H1 (cell line): ENCODE measurements around the gene ALK. TPM values are rescaled to one million over a fixed set of nuclear protein-coding genes. Genes with fewer than 3 reads are reported as not detected.

Experiments
- CTCF ChIA-PET: fragments of 300-600 bp; sonication (Branson Sonifier 250); formaldehyde crosslinking; loops from one replicate; lab custom pipeline; 2021; ENCODE audit not compliant: partially characterized antibody; lab: Charles Lee
- POLR2A ChIA-PET: fragments of 300-600 bp; sonication (Branson Sonifier 250); formaldehyde crosslinking; loops from one replicate; lab custom pipeline; 2021; ENCODE audit warnings: inconsistent platforms; ENCODE audit not compliant: partially characterized antibody; lab: Charles Lee
- DNase-seq, 2 experiments: peaks; one replicate each; pipeline versions ENCODE4 v3.0.0 to v3.0.0-alpha.2; 2010 to 2022; ENCODE audit warnings: low spot score in 2 of 2, low read depth in 1 of 2, mixed read lengths in 1 of 2
- FAIRE-seq: peaks from 2 replicates; lab custom pipeline; 2011; peaks lifted over from hg19 to GRCh38; lab: Jason Lieb, UNC
- H2AFZ ChIP-seq: 2 replicates; pipeline ENCODE4 v1.8.1; 2012; ENCODE audit warnings: low read length, inconsistent platforms
- H2AK5ac ChIP-seq: 2 replicates; pipeline ENCODE4 v1.6.1; 2013; ENCODE audit warnings: low read depth, low read length
- H2BK120ac ChIP-seq: replicated peaks from 2 replicates; pipeline ENCODE3; 2013; ENCODE audit warnings: low read depth, low read length, inconsistent platforms
- H2BK12ac ChIP-seq: 2 replicates; pipeline ENCODE4 v1.6.1; 2013; ENCODE audit warnings: low read depth, low read length
- H2BK15ac ChIP-seq: 2 replicates; pipeline ENCODE4 v1.6.1; 2013; ENCODE audit warnings: low read length
- H2BK20ac ChIP-seq: 2 replicates; pipeline ENCODE4 v1.6.1; 2013; ENCODE audit warnings: low read length
- H2BK5ac ChIP-seq: 2 replicates; pipeline ENCODE4 v1.6.1; 2013; ENCODE audit warnings: low read depth, low read length
- H3K14ac ChIP-seq: 2 replicates; pipeline ENCODE4 v1.6.1; 2013; ENCODE audit warnings: inconsistent platforms; ENCODE audit not compliant: insufficient read length
- H3K18ac ChIP-seq: 2 replicates; pipeline ENCODE4 v1.6.1; 2013; ENCODE audit warnings: low read length; ENCODE audit errors: extremely low read depth
- H3K23ac ChIP-seq: 2 replicates; pipeline ENCODE4 v1.6.1; 2013; ENCODE audit warnings: inconsistent platforms; ENCODE audit not compliant: insufficient read length
- H3K23me2 ChIP-seq: 2 replicates; pipeline ENCODE4 v1.6.1; 2013; ENCODE audit warnings: low read depth, low read length
- H3K27ac ChIP-seq: 2 replicates; pipeline ENCODE4 v1.6.1; 2011; ENCODE audit warnings: low read depth, low read length, inconsistent platforms
- H3K27me3 ChIP-seq, 4 experiments: replicated peaks in 1 of 4; 1 replicate in 1 of 4; 2 replicates in 3 of 4; pipeline versions ENCODE4 v1.6.1 to v1.8.1; 2011 to 2013; ENCODE audit warnings: low read length in 3 of 4, mild to moderate bottlenecking in 3 of 4, inconsistent platforms in 2 of 4, mixed read lengths in 2 of 4, moderate library complexity in 1 of 4; ENCODE audit not compliant: control insufficient read depth in 3 of 4, insufficient read depth in 3 of 4; ENCODE audit errors: extremely low read depth in 1 of 4
- H3K36me3 ChIP-seq, 4 experiments: 2 replicates each; pipeline versions ENCODE4 v1.6.1 to v1.8.1; 2011 to 2013; ENCODE audit warnings: mild to moderate bottlenecking in 4 of 4, low read length in 3 of 4, moderate library complexity in 2 of 4, control low read depth in 1 of 4, inconsistent platforms in 1 of 4; ENCODE audit not compliant: insufficient read depth in 4 of 4, control insufficient read depth in 2 of 4
- H3K4ac ChIP-seq: replicated peaks from 2 replicates; pipeline ENCODE3; 2013; ENCODE audit warnings: low read length, low read depth, mixed read lengths, inconsistent platforms; ENCODE audit not compliant: insufficient read length
- H3K4me1 ChIP-seq, 4 experiments: replicated peaks in 1 of 4; 1 replicate in 1 of 4; 2 replicates in 3 of 4; pipeline versions ENCODE4 v1.6.1 to v1.8.1; 2011 to 2013; ENCODE audit warnings: low read length in 3 of 4, inconsistent platforms in 2 of 4, mixed read lengths in 1 of 4; ENCODE audit not compliant: insufficient read depth in 4 of 4, control insufficient read depth in 3 of 4
- H3K4me2 ChIP-seq, 2 experiments: 2 replicates each; pipeline versions ENCODE4 v1.6.1 to v1.8.1; 2011 to 2013; ENCODE audit warnings: low read depth in 2 of 2, low read length in 2 of 2, control low read depth in 1 of 2, inconsistent platforms in 1 of 2, mild to moderate bottlenecking in 1 of 2; ENCODE audit not compliant: insufficient read depth in 1 of 2
- H3K4me3 ChIP-seq, 4 experiments: fragments of 200-600, 300-600 bp in 1 of 4; sonication (generic), shearing (Covaris generic), sonication (Bioruptor Twin) in 1 of 4; 2 replicates each; pipeline versions ENCODE4 v1.5.1 to v1.8.1; 2011 to 2016; ENCODE audit warnings: low read length in 4 of 4, low read depth in 3 of 4, control low read depth in 2 of 4, inconsistent platforms in 2 of 4, mild to moderate bottlenecking in 2 of 4, mixed read lengths in 1 of 4, moderate library complexity in 1 of 4; ENCODE audit not compliant: insufficient read depth in 2 of 4; ENCODE audit errors: extremely low read depth in 1 of 4
- H3K56ac ChIP-seq: replicated peaks from 2 replicates; pipeline ENCODE3; 2013; ENCODE audit warnings: low read depth, mild to moderate bottlenecking, mixed read lengths, low read length, inconsistent platforms; ENCODE audit not compliant: insufficient read length
- H3K79me1 ChIP-seq: 2 replicates; pipeline ENCODE4 v1.6.1; 2013; ENCODE audit warnings: low read depth, low read length, control low read depth
- H3K79me2 ChIP-seq, 2 experiments: 2 replicates each; pipeline versions ENCODE4 v1.6.1 to v1.8.1; 2012 to 2013; ENCODE audit warnings: low read length in 2 of 2, mild to moderate bottlenecking in 2 of 2, inconsistent platforms in 1 of 2; ENCODE audit not compliant: insufficient read depth in 2 of 2, control insufficient read depth in 1 of 2
- H3K9ac ChIP-seq, 4 experiments: replicated peaks in 1 of 4; 1 replicate in 1 of 4; 2 replicates in 3 of 4; pipeline versions ENCODE4 v1.6.1 to v1.8.1; 2011 to 2013; ENCODE audit warnings: low read depth in 3 of 4, low read length in 3 of 4, control low read depth in 2 of 4, mild to moderate bottlenecking in 2 of 4, moderate library complexity in 2 of 4, inconsistent platforms in 1 of 4; ENCODE audit errors: extremely low read depth in 1 of 4
- H3K9me3 ChIP-seq, 2 experiments: 2 replicates each; pipeline versions ENCODE4 v1.6.1 to v1.8.1; 2012 to 2013; ENCODE audit warnings: mild to moderate bottlenecking in 2 of 2, moderate library complexity in 2 of 2, control low read depth in 1 of 2, inconsistent platforms in 1 of 2, low read depth in 1 of 2, low read length in 1 of 2, mixed read lengths in 1 of 2; ENCODE audit not compliant: insufficient read depth in 2 of 2
- H4K20me1 ChIP-seq, 2 experiments: replicated peaks in 1 of 2; 2 replicates each; pipeline versions ENCODE3 to v1.8.1; 2011 to 2013; ENCODE audit warnings: inconsistent platforms in 2 of 2, low read length in 2 of 2, mild to moderate bottlenecking in 1 of 2; ENCODE audit not compliant: insufficient read depth in 2 of 2, control insufficient read depth in 1 of 2
- H4K5ac ChIP-seq: 2 replicates; pipeline ENCODE4 v1.6.1; 2013; ENCODE audit warnings: low read length, low read depth, mixed read lengths, inconsistent platforms; ENCODE audit not compliant: insufficient read length
- H4K8ac ChIP-seq: 2 replicates; pipeline ENCODE4 v1.8.0; 2013; ENCODE audit warnings: mild to moderate bottlenecking, moderate library complexity, low read length, inconsistent platforms; ENCODE audit not compliant: insufficient read depth; ENCODE audit errors: extremely low read depth
- H4K91ac ChIP-seq: replicated peaks from 2 replicates; pipeline ENCODE3; 2013; ENCODE audit warnings: low read length, mixed read lengths, inconsistent platforms; ENCODE audit not compliant: insufficient read length
- ASH2L ChIP-seq: fragments of 200-600, 300-600 bp; sonication (generic); IDR thresholded peaks from one replicate; pipeline ENCODE4 v1.7.1; 2017; ENCODE audit warnings: low read length
- BACH1 ChIP-seq: IDR thresholded peaks from 2 replicates; pipeline ENCODE4 v1.6.1; 2012; ENCODE audit warnings: low read length, improper control_type of control experiment
- CBX5 ChIP-seq: fragments of 300-800, 300-1000 bp; sonication (generic); IDR thresholded peaks from 2 replicates; pipeline ENCODE4 v1.7.1; 2016; ENCODE audit warnings: antibody characterized with exemption, low read length, low read depth
- CHD2 ChIP-seq: IDR thresholded peaks from 2 replicates; pipeline ENCODE4 v1.6.1; 2012; ENCODE audit warnings: low read length, improper control_type of control experiment
- CTCF ChIP-seq, 3 experiments: IDR thresholded peaks; 1 replicate in 2 of 3; 2 replicates in 1 of 3; pipeline versions ENCODE4 v1.5.1 to v1.6.1; 2011; ENCODE audit warnings: low read length in 3 of 3, mild to moderate bottlenecking in 3 of 3, inconsistent platforms in 2 of 3, low read depth in 1 of 3, moderate library complexity in 1 of 3; ENCODE audit not compliant: insufficient read depth in 1 of 3; ENCODE audit errors: control extremely low read depth in 1 of 3
- EGR1 ChIP-seq: IDR thresholded peaks from 2 replicates; pipeline ENCODE4 v1.6.1; 2011; ENCODE audit warnings: low read depth, low read length, borderline replicate concordance
- EP300 ChIP-seq, 2 experiments: IDR thresholded peaks; 1 replicate in 1 of 2; 2 replicates in 1 of 2; pipeline ENCODE4 v1.6.1; 2011 to 2012; ENCODE audit warnings: low read depth in 2 of 2, low read length in 2 of 2, mild to moderate bottlenecking in 2 of 2, borderline replicate concordance in 1 of 2, inconsistent platforms in 1 of 2, moderate library complexity in 1 of 2
- JUND ChIP-seq: IDR thresholded peaks from 2 replicates; pipeline ENCODE4 v1.6.1; 2011; ENCODE audit warnings: mild to moderate bottlenecking, improper control_type of control experiment, low read length
- RBBP5 ChIP-seq: IDR thresholded peaks from 2 replicates; pipeline ENCODE4 v1.7.1; 2012; ENCODE audit warnings: low read depth, mild to moderate bottlenecking, inconsistent platforms, low read length, moderate library complexity, borderline replicate concordance
- RXRA ChIP-seq: IDR thresholded peaks from 2 replicates; pipeline ENCODE4 v1.6.1; 2011; ENCODE audit warnings: low read depth, mild to moderate bottlenecking, low read length, moderate library complexity; ENCODE audit not compliant: insufficient read depth
- SIN3A ChIP-seq, 2 experiments: IDR thresholded peaks in 1 of 2; conservative IDR thresholded peaks in 1 of 2; 2 replicates each; pipeline ENCODE4 v1.6.1; 2011 to 2012; ENCODE audit warnings: low read length in 2 of 2, improper control_type of control experiment in 1 of 2, low read depth in 1 of 2, mild to moderate bottlenecking in 1 of 2
- TEAD4 ChIP-seq: IDR thresholded peaks from 2 replicates; pipeline ENCODE4 v1.6.1; 2012; ENCODE audit warnings: low read depth, low read length, inconsistent platforms, mixed read lengths
- WGBS, 2 experiments: shearing (Covaris generic) in 1 of 2; methylation state at CpG; one replicate each; pipeline versions ENCODE4 v1.1.6 to v1.1.7; 2013 to 2015; ENCODE audit warnings: low lambda C conversion rate in 2 of 2, mixed read lengths in 2 of 2, inconsistent platforms in 1 of 2, low coverage in 1 of 2, missing lambda C conversion rate in 1 of 2; ENCODE audit not compliant: insufficient replicate concordance in 2 of 2, insufficient coverage in 1 of 2, insufficient read length in 1 of 2; ENCODE audit errors: extremely low coverage in 1 of 2, missing lambda C conversion rate in 1 of 2; 5-methylcytosine and 5-hydroxymethylcytosine counted together
- polyA plus RNA-seq, 7 experiments: library from polyadenylated mRNA; depleted of rRNA in 3 of 7; stranded (reverse) in 5 of 7; unstranded in 2 of 7; fragments of >200 nt in 5 of 7; fragments of 200-250 nt in 2 of 7; gene quantifications; 1 replicate in 5 of 7; 2 replicates in 1 of 7; 4 replicates in 1 of 7; pipeline versions ENCODE4 v1.2.1 to v1.2.3, GENCODE V29; 2011 to 2013; ENCODE audit warnings: missing spikeins in 2 of 7, mixed read lengths in 2 of 7
- total RNA-seq: library from RNA; stranded (reverse); fragmentation: NEBNext Ultra II Directional; extraction: Animal tissue kit (Norgen Biotek cat#: 25700); gene quantifications from 2 replicates; pipeline ENCODE4 v1.2.1, GENCODE V29; 2021

ALK gene
- total and polyA plus RNA-seq, 2 of the 8 experiments (the other 6 are each of a cell fraction or from before 2014, with no cell fraction given) = 0.02 to 0.09 TPM

- Histone ChIP-seq H3K4ac (no peak overlapping the region), H3K9me3 (no peaks in the 10 kb centered on the region), H4K8ac (no peak overlapping the region), H3K9ac (no peak overlapping the region), H2BK15ac (no peak overlapping the region), H3K4me1 (peaks cover 0 to 3% (median 0%) of the 10 kb centered on the region in 4 experiments; a peak in 2 of 7 replicates), H3K4me3 (no peak overlapping the region), H2BK5ac (no peak overlapping the region)
- POLR2A ChIA-PET = no interaction called here
- no peak for DNase-seq
- TF ChIP-seq BACH1 (no peak), EGR1 (no peak), EP300 (IDR thresholded peaks at IDR 0.05; ENCODE audit: borderline replicate concordance in 1 of 2, low read depth in 2 of 2, low read length in 2 of 2) (no peak), JUND (no peak), CHD2 (no peak), SIN3A (conservative IDR thresholded peaks at IDR 0.05 in 1 of 2, IDR thresholded peaks at IDR 0.05 in 1 of 2; ENCODE audit: low read depth in 1 of 2, low read length in 2 of 2) (no peak), TEAD4 (no peak), CTCF (IDR thresholded peaks at IDR 0.05; ENCODE audit: control extremely low read depth in 1 of 3, insufficient read depth in 1 of 3, low read depth in 1 of 3, low read length in 3 of 3) (no peak), RXRA (no peak), RBBP5 (no peak), CBX5 (no peak), ASH2L (no peak)
- TF ChIP-seq, all 59 proteins: peak for 0
- no peak for FAIRE-seq
- H2AFZ ChIP-seq = no peak overlapping the region
- H3K23me2 ChIP-seq = no peaks in the 10 kb centered on the region
- H2BK120ac ChIP-seq = no peak overlapping the region
- H3K23ac ChIP-seq = no peak overlapping the region
- H3K27me3 ChIP-seq = no peaks in the 10 kb centered on the region
- no peak overlapping the region for H3K14ac ChIP-seq
- H4K20me1 ChIP-seq = no peaks in the 10 kb centered on the region
- H3K18ac ChIP-seq = no peak overlapping the region
- H3K79me2 ChIP-seq = no peaks in the 10 kb centered on the region
- H3K4me2 ChIP-seq = no peak overlapping the region
- 100% methylated on average over 1 of the region's 1 CpG; no CpG with 5 or more reads in 1 of the 2 experiments for WGBS, 2 experiments
- H2BK20ac ChIP-seq = no peak overlapping the region
- H2BK12ac ChIP-seq = no peak overlapping the region
- H4K5ac ChIP-seq = no peak overlapping the region
- H3K79me1 ChIP-seq = no peaks in the 10 kb centered on the region
- H3K36me3 ChIP-seq = no peaks in the 10 kb centered on the region
- no peak overlapping the region for H4K91ac ChIP-seq
- H2AK5ac ChIP-seq = no peak overlapping the region
- no peak overlapping the region for H3K56ac ChIP-seq
- CTCF ChIA-PET = interaction anchor here (1.2 to 1.6 kb wide), 6 partner anchors 8 to 490 kb away, joined by 3 to 4 read pairs (median 4); no protein-coding TSS in a partner anchor
- H3K27ac ChIP-seq = no peak overlapping the region
Measured at GRCh38 chr2:29780906-29781305, 140.5 kb downstream of the ALK start.
